Prostate gland (tissue), 2 donors: ENCODE results near the gene SVOPL.

Source experiments
- POLR2A ChIP-seq: fragments of 450-650 bp; IDR thresholded peaks from one replicate; pipeline ENCODE4 v1.6.1; 2016; ENCODE audit warnings: antibody characterized with exemption, mild to moderate bottlenecking
- POLR2AphosphoS5 ChIP-seq: sonication (generic); formaldehyde crosslinking; IDR thresholded peaks from one replicate; pipeline ENCODE4 v1.6.1; 2017; ENCODE audit warnings: antibody characterized with exemption
- TF ChIP-seq, protein P1 (sequence below), 4 experiments: fragments of 200-600 bp in 2 of 4; fragments of 450-650 bp in 2 of 4; sonication (generic) in 2 of 4; IDR thresholded peaks; 1 replicate in 3 of 4; 2 replicates in 1 of 4; pipeline ENCODE4 v1.5.1; 2016 to 2019; ENCODE audit warnings: antibody characterized with exemption in 4 of 4, mild to moderate bottlenecking in 2 of 4, moderate library complexity in 2 of 4

- TF ChIP-seq, protein P1, sequence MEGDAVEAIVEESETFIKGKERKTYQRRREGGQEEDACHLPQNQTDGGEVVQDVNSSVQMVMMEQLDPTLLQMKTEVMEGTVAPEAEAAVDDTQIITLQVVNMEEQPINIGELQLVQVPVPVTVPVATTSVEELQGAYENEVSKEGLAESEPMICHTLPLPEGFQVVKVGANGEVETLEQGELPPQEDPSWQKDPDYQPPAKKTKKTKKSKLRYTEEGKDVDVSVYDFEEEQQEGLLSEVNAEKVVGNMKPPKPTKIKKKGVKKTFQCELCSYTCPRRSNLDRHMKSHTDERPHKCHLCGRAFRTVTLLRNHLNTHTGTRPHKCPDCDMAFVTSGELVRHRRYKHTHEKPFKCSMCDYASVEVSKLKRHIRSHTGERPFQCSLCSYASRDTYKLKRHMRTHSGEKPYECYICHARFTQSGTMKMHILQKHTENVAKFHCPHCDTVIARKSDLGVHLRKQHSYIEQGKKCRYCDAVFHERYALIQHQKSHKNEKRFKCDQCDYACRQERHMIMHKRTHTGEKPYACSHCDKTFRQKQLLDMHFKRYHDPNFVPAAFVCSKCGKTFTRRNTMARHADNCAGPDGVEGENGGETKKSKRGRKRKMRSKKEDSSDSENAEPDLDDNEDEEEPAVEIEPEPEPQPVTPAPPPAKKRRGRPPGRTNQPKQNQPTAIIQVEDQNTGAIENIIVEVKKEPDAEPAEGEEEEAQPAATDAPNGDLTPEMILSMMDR (IDR thresholded peaks at IDR 0.05) = no peak
- TF ChIP-seq POLR2AphosphoS5 (no peak), POLR2A (no peak)
These were observed 136.1 kb downstream of the SVOPL start for GRCh38 chr7:138565071-138565450.
